Measurements from ENCODE around the gene TMEM45B. TPM values are rescaled to one million over a fixed set of nuclear protein-coding genes. Genes with fewer than 3 reads are reported as not detected.

TMEM45B gene
- total RNA-seq = not detected

- Histone ChIP-seq H3K27ac (no peak within 1 kb of the TSS), H3K4me3 (no peak within 1 kb of the TSS), H3K4me1 (ENCODE audit: control insufficient read depth in 1 of 2, low read depth in 2 of 2) (no peaks in the 10 kb centered on the region), H3K9me3 (no peaks in the 10 kb centered on the region), H3K36me3 (no peaks in the 10 kb centered on the region), H3K27me3 (replicated peaks; ENCODE audit: insufficient read depth) (peaks cover 3% of the 10 kb centered on the region)
- DNase-seq (ENCODE audit: low spot score) (no peak), ATAC-seq (ENCODE audit: insufficient number of reproducible peaks, low FRiP score, low read depth) (no peak)
- TF ChIP-seq CTCF (IDR thresholded peaks at IDR 0.05) = no peak
Measured at GRCh38 chr11:129815596-129816461, at the start of gene TMEM45B. TSS of gene TMEM45B (plus strand) at chr11:129815848. CDS start at chr11:129852483, 36,635 bp downstream.

- H3K4me1 ChIP-seq (ENCODE audit: control insufficient read depth in 1 of 2, low read depth in 2 of 2) = no peaks in the 10 kb centered on the region
- H3K27ac ChIP-seq = no peak overlapping the region
- H3K27me3 ChIP-seq (replicated peaks; ENCODE audit: insufficient read depth) = no peaks in the 10 kb centered on the region
- no peaks in the 10 kb centered on the region for H3K9me3 ChIP-seq
- DNase-seq (ENCODE audit: low spot score) (no peak), ATAC-seq (ENCODE audit: insufficient number of reproducible peaks, low FRiP score, low read depth) (no peak)
- H3K36me3 ChIP-seq = no peaks in the 10 kb centered on the region
- no peak overlapping the region for H3K4me3 ChIP-seq
- TF ChIP-seq CTCF (IDR thresholded peaks at IDR 0.05) = no peak
Measured at GRCh38 chr11:129766898-129767604, 48.6 kb upstream of the TMEM45B start.

- Histone ChIP-seq H3K9me3 (no peaks in the 10 kb centered on the region), H3K27ac (no peak overlapping the region), H3K4me1 (ENCODE audit: control insufficient read depth in 1 of 2, low read depth in 2 of 2) (no peaks in the 10 kb centered on the region), H3K27me3 (replicated peaks; ENCODE audit: insufficient read depth) (no peaks in the 10 kb centered on the region), H3K4me3 (no peak overlapping the region), H3K36me3 (no peaks in the 10 kb centered on the region)
- no peak for TF ChIP-seq CTCF (IDR thresholded peaks at IDR 0.05)
- ATAC-seq (ENCODE audit: insufficient number of reproducible peaks, low FRiP score, low read depth) (no peak), DNase-seq (ENCODE audit: low spot score) (no peak)
Measured at GRCh38 chr11:129767827-129768226, 47.8 kb upstream of the TMEM45B start.

GRCh38 chr11:129768356-129768755 is 47.3 kb upstream of the TMEM45B start:
- no peak for TF ChIP-seq CTCF (IDR thresholded peaks at IDR 0.05)
- no peak for ATAC-seq (ENCODE audit: insufficient number of reproducible peaks, low FRiP score, low read depth)
- Histone ChIP-seq H3K27ac (no peak overlapping the region), H3K27me3 (replicated peaks; ENCODE audit: insufficient read depth) (no peaks in the 10 kb centered on the region), H3K4me1 (ENCODE audit: control insufficient read depth in 1 of 2, low read depth in 2 of 2) (no peaks in the 10 kb centered on the region), H3K4me3 (no peak overlapping the region), H3K9me3 (no peaks in the 10 kb centered on the region), H3K36me3 (no peaks in the 10 kb centered on the region)
- no peak for DNase-seq (ENCODE audit: low spot score)

GRCh38 chr11:129769059-129769458 is 46.6 kb upstream of the TMEM45B start:
- Histone ChIP-seq H3K27ac (no peak overlapping the region), H3K4me1 (ENCODE audit: control insufficient read depth in 1 of 2, low read depth in 2 of 2) (no peaks in the 10 kb centered on the region), H3K27me3 (replicated peaks; ENCODE audit: insufficient read depth) (no peaks in the 10 kb centered on the region), H3K36me3 (no peaks in the 10 kb centered on the region), H3K9me3 (no peaks in the 10 kb centered on the region), H3K4me3 (no peak overlapping the region)
- no peak for TF ChIP-seq CTCF (IDR thresholded peaks at IDR 0.05)
- DNase-seq (ENCODE audit: low spot score) (no peak), ATAC-seq (ENCODE audit: insufficient number of reproducible peaks, low FRiP score, low read depth) (no peak)

Data from thoracic aorta (tissue), 2 donors.